Measurements from ENCODE around the gene CUL4A.
"Not testable (repeated sequence)": the region's sequence is repeated elsewhere in the genome, so short reads cannot be mapped to it uniquely, and the experiment has no call there.

Gene CUL4A

GRCh38 chr13:113209336-113209758 is at the start of gene CUL4A:
Gene CUL4A, plus strand, starts transcription at chr13:113209613. Its CDS starts 15 bp downstream, at chr13:113209628.
- DNase-seq = no peak

- no peak for DNase-seq
These were observed 49.7 kb upstream of the CUL4A start for GRCh38 chr13:113159701-113160100.

- DNase-seq = no peak
These were observed 48.4 kb upstream of the CUL4A start for GRCh38 chr13:113160983-113161382.

- no peak for DNase-seq
These were observed 48.0 kb upstream of the CUL4A start for GRCh38 chr13:113161433-113161832.

GRCh38 chr13:113161975-113162374 is 47.4 kb upstream of the CUL4A start:
- not testable (repeated sequence) for DNase-seq

- DNase-seq = no peak
These were observed 46.4 kb upstream of the CUL4A start for GRCh38 chr13:113162783-113163685.

GRCh38 chr13:113164492-113164891 is 44.9 kb upstream of the CUL4A start:
- DNase-seq = no peak

- no peak for DNase-seq
These were observed 43.1 kb upstream of the CUL4A start for GRCh38 chr13:113166266-113166665.

GRCh38 chr13:113166681-113167080 is 42.7 kb upstream of the CUL4A start:
- no peak for DNase-seq

GRCh38 chr13:113167155-113167554 is 42.3 kb upstream of the CUL4A start:
- DNase-seq = no peak

- DNase-seq = no peak
These were observed 41.8 kb upstream of the CUL4A start for GRCh38 chr13:113167575-113167974.

- DNase-seq = no peak
These were observed 41.2 kb upstream of the CUL4A start for GRCh38 chr13:113168211-113168610.

- no peak for DNase-seq
These were observed 39.8 kb upstream of the CUL4A start for GRCh38 chr13:113169277-113170272.

- DNase-seq = no peak
These were observed 38.9 kb upstream of the CUL4A start for GRCh38 chr13:113170511-113170910.

- no peak for DNase-seq
These were observed 37.9 kb upstream of the CUL4A start for GRCh38 chr13:113171250-113172125.

GRCh38 chr13:113172419-113172926 is 36.9 kb upstream of the CUL4A start:
- no peak for DNase-seq

GRCh38 chr13:113176280-113176679 is 33.1 kb upstream of the CUL4A start:
- DNase-seq = no peak

- no peak for DNase-seq
These were observed 32.6 kb upstream of the CUL4A start for GRCh38 chr13:113176822-113177221.

- DNase-seq = no peak
These were observed 31.1 kb upstream of the CUL4A start for GRCh38 chr13:113178070-113178895.

GRCh38 chr13:113178896-113179167 is 30.6 kb upstream of the CUL4A start:
- DNase-seq = no peak

Measured in cortex of kidney (tissue), 1 donor.